ENCODE measurements around the gene SSBP3.

DNA sequence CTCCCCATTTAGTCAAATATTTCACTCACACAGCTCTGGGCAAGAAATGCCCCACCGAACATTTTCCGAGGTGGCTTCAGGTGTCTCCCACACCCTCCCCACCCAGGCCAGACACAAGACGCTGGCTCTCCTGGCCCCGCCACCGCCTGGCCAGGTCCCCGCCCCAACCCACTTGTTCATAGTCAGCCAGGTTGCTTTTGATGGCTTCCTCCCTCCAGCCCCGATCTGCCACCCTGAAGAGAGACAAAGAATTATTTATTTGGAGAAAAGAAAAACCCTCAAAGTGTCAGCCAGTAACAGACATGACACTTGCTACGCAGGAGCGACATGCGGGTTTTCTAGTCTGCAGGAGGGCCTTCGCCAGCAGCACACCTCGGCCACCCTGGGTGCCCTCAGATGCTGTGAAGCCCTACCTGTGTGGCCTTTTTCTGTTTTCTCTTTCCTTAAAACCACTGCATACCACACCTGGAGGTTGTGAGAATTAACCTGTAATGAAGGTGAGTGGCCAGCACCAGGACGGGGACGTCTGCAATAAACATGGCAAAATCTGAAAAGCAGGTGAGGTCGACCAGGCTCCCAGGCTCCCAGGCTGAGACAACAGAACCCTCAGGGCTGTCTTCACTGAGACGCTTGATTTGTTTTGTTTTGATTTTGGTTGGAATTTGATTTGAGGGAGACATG lies 27.2 kb downstream of the SSBP3 start:
- TF ChIP-seq, protein P1, sequence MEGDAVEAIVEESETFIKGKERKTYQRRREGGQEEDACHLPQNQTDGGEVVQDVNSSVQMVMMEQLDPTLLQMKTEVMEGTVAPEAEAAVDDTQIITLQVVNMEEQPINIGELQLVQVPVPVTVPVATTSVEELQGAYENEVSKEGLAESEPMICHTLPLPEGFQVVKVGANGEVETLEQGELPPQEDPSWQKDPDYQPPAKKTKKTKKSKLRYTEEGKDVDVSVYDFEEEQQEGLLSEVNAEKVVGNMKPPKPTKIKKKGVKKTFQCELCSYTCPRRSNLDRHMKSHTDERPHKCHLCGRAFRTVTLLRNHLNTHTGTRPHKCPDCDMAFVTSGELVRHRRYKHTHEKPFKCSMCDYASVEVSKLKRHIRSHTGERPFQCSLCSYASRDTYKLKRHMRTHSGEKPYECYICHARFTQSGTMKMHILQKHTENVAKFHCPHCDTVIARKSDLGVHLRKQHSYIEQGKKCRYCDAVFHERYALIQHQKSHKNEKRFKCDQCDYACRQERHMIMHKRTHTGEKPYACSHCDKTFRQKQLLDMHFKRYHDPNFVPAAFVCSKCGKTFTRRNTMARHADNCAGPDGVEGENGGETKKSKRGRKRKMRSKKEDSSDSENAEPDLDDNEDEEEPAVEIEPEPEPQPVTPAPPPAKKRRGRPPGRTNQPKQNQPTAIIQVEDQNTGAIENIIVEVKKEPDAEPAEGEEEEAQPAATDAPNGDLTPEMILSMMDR (conservative IDR thresholded peaks at IDR 0.05; ENCODE audit: low read length) = no peak
- no peak for TF ChIP-seq EZH2phosphoT487 (IDR thresholded peaks at IDR 0.05; ENCODE audit: borderline replicate concordance, low read depth, low read length)
